Progenitor cell of endocrine pancreas (in vitro differentiated cells): ENCODE results near the gene TRAPPC2L. TPM values are rescaled to one million over a fixed set of nuclear protein-coding genes. Genes with fewer than 3 reads are reported as not detected.

Experiments used
- DNase-seq: peaks from one replicate; pipeline ENCODE4 v3.0.0; 2021; ENCODE audit warnings: low spot score; ENCODE audit not compliant: unreplicated experiment
- H3K27ac Mint-ChIP-seq: 2 replicates; pipeline ENCODE4 v1.8.0; 2021; ENCODE audit warnings: mild to moderate bottlenecking, moderate library complexity, mixed read lengths
- H3K27me3 Mint-ChIP-seq: 2 replicates; pipeline ENCODE4 v1.8.0; 2021; ENCODE audit warnings: mixed read lengths
- H3K36me3 Mint-ChIP-seq: 2 replicates; pipeline ENCODE4 v1.8.0; 2022; ENCODE audit warnings: mixed read lengths; ENCODE audit not compliant: insufficient read depth
- H3K4me1 Mint-ChIP-seq: 2 replicates; pipeline ENCODE4 v1.8.0; 2021; ENCODE audit warnings: low read depth, mixed read lengths
- H3K4me3 Mint-ChIP-seq: 2 replicates; pipeline ENCODE4 v1.8.0; 2021; ENCODE audit warnings: low read depth, mild to moderate bottlenecking, moderate library complexity, mixed read lengths
- H3K9me3 Mint-ChIP-seq: 2 replicates; pipeline ENCODE4 v1.8.0; 2021; ENCODE audit warnings: low read depth, mixed read lengths
- CTCF ChIP-seq: fragments of 200-600 bp; sonication (generic); IDR thresholded peaks from one replicate; pipeline ENCODE4 v1.5.0; 2021; ENCODE audit warnings: antibody characterized with exemption, mild to moderate bottlenecking; ENCODE audit not compliant: unreplicated experiment
- total RNA-seq: library from RNA; stranded (reverse); gene quantifications from 2 replicates; pipeline ENCODE4 v1.2.1, GENCODE V29; 2021

The TRAPPC2L gene
- total RNA-seq, 1 donor from 2014 or later, result 74.9 TPM

DNA sequence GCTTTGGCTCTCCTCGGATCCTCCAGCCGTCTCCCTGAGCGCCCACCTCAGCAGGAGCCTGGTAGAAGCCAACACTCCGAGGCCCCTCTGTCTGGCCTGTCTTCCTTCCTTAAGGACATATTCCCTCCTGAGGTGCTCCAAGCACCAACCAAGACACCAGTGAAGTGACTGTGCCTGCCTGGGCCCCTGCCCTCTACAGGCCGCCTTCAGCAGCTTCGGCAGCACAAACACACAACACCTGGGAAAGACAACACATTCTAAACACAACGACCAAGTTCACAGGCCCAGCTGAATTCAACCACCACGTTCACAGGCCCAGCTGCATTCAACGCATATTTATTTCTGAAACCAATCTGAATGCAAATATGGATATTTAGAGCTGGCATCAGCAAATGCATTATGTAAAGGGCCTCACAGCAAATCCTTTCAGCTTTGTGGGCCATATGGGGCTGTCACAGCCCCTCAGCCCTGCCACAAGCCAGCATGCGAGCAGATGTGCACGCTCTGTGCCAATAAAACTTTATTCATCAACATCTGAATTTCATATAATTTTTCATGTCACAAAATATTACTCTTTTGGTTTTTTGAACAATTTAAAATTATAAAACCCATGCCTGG lies 12.4 kb upstream of the TRAPPC2L start:
- Mint-ChIP-seq H3K36me3 (no peaks in the 10 kb centered on the region), H3K27ac (no peak overlapping the region), H3K4me1 (no peaks in the 10 kb centered on the region), H3K27me3 (no peaks in the 10 kb centered on the region), H3K9me3 (no peaks in the 10 kb centered on the region), H3K4me3 (no peak overlapping the region)
- TF ChIP-seq CTCF, result no peak
- DNase-seq, result no peak

DNA sequence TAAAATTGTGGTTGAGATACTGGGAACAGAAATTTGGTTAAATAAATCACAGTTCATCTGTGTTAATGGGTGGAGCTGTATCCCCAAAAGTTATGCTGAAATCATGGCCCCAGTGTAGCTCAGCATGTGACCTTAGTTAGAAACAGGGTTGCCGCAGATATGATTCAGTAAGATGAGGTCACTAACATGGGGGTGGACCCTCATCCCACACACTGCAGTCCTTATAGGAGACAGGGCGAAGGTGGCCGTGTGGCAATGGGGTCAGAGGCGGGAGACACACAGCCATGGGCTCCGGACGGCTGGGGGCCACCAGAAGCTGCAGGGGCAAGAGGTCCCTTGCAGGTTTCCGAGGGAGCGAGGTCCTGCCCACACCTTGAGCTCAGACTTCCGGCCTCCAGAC lies 10.8 kb upstream of the TRAPPC2L start:
- Mint-ChIP-seq H3K9me3 (no peaks in the 10 kb centered on the region), H3K27me3 (no peaks in the 10 kb centered on the region), H3K27ac (no peak overlapping the region), H3K36me3 (peaks cover 2% of the 10 kb centered on the region), H3K4me3 (no peak overlapping the region), H3K4me1 (no peaks in the 10 kb centered on the region)
- no peak for DNase-seq
- TF ChIP-seq CTCF, result no peak

GRCh38 chr16:88847654-88848053 lies 9.3 kb upstream of the TRAPPC2L start:
- no peak for TF ChIP-seq CTCF
- no peaks in the 10 kb centered on the region for H3K9me3 Mint-ChIP-seq
- DNase-seq, result no peak
- peaks cover 6% of the 10 kb centered on the region for H3K36me3 Mint-ChIP-seq
- no peak overlapping the region for H3K27ac Mint-ChIP-seq
- no peak overlapping the region for H3K4me3 Mint-ChIP-seq
- H3K4me1 Mint-ChIP-seq, result no peaks in the 10 kb centered on the region
- H3K27me3 Mint-ChIP-seq, result no peaks in the 10 kb centered on the region

DNA sequence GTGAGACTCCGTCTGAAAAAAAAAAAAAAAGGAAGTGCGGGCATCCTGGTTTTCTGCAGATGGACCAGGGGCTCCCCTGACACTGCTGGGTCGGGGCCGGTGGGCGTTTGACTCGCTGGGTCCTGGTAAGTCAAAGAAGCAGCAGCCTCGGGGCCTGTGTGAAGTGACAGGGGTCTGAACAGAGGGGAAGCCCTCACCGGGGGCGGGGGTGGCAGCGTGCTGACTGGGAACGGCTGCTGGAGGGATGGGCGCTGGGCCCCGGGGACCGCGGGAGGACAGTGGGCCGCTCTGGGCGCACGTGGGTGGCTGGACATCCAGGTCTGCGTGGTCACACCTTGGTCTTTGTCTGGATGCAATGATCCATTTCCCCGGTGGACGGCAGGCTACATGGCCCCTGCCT lies 8.4 kb upstream of the TRAPPC2L start:
- Mint-ChIP-seq H3K4me3 (no peak overlapping the region), H3K9me3 (no peaks in the 10 kb centered on the region), H3K36me3 (peaks cover 6% of the 10 kb centered on the region), H3K4me1 (no peaks in the 10 kb centered on the region), H3K27ac (no peak overlapping the region), H3K27me3 (no peaks in the 10 kb centered on the region)
- no peak for DNase-seq
- no peak for TF ChIP-seq CTCF

DNA sequence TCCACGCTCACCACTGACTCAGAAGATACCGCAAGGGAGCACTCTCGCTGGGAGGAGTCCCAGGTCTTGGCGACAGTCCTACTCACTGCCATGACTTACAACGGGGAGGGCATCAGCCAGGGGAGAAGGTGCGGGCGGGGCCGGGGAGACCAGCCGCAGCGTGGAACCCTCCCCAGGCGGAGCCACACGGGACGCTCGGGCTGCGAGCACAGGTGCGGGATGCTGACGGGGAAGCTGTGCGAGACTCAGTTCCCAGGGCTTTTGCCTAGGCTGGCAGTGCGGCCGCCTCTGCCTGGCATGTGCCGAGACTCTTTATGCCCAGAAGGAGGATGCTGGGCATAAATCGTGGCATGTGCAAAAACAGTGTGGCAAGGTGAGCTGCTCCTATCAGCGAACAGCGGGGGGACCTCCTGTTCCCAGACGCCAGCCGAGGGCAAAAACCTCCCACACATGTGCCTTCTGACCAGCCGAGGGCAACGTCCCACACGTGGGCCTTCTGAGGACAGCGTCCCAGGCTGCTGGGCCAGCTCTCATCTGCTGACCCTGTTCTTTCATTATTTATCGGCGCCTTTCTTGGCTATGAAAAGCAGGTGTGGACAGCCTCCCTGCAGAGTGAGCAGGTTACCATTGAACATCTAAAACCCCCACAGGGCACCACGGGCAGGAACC lies 6.3 kb upstream of the TRAPPC2L start:
- Mint-ChIP-seq H3K36me3 (peaks cover 6% of the 10 kb centered on the region), H3K9me3 (no peaks in the 10 kb centered on the region), H3K27me3 (no peaks in the 10 kb centered on the region), H3K4me1 (peaks cover 3% of the 10 kb centered on the region), H3K4me3 (no peak overlapping the region), H3K27ac (no peak overlapping the region)
- no peak for DNase-seq
- TF ChIP-seq CTCF, result no peak
